H1 (cell line): ENCODE results near the gene MPDZ.

Experiments used
- BACH1 ChIP-seq: IDR thresholded peaks from 2 replicates; pipeline ENCODE4 v1.6.1; 2012; ENCODE audit warnings: low read length, improper control_type of control experiment
- POLR2AphosphoS5 ChIP-seq: IDR thresholded peaks from 2 replicates; pipeline ENCODE4 v1.6.1; 2011; ENCODE audit warnings: low read depth, low read length
- RAD21 ChIP-seq, 2 experiments: IDR thresholded peaks in 1 of 2; conservative IDR thresholded peaks in 1 of 2; 2 replicates each; pipeline ENCODE4 v1.6.1; 2011; ENCODE audit warnings: low read depth in 2 of 2, low read length in 2 of 2, improper control_type of control experiment in 1 of 2, inconsistent platforms in 1 of 2, mild to moderate bottlenecking in 1 of 2, moderate library complexity in 1 of 2
- RNF2 ChIP-seq: fragments of 200-900, 300-1000 bp; sonication (generic); IDR thresholded peaks from 2 replicates; pipeline ENCODE4 v1.7.1; 2016; ENCODE audit warnings: borderline replicate concordance, low read depth, mild to moderate bottlenecking, antibody characterized with exemption, low read length; ENCODE audit not compliant: poor library complexity, severe bottlenecking; ENCODE audit errors: missing control alignments
- SIRT6 ChIP-seq: IDR thresholded peaks from one replicate; pipeline ENCODE4 v1.7.1; 2012; ENCODE audit warnings: low read length, inconsistent platforms
- TAF1 ChIP-seq: IDR thresholded peaks from 2 replicates; pipeline ENCODE4 v1.6.1; 2011; ENCODE audit warnings: mild to moderate bottlenecking, low read depth, low read length
- TAF7 ChIP-seq: optimal IDR thresholded peaks from 2 replicates; pipeline ENCODE3; 2011; ENCODE audit warnings: low read depth, mild to moderate bottlenecking, inconsistent platforms, low read length, moderate library complexity, borderline replicate concordance
- TCF12 ChIP-seq: IDR thresholded peaks from 2 replicates; pipeline ENCODE4 v1.6.1; 2011; ENCODE audit warnings: low read depth, mild to moderate bottlenecking, low read length
- TF ChIP-seq, protein P1 (sequence below), 3 experiments: IDR thresholded peaks; 1 replicate in 2 of 3; 2 replicates in 1 of 3; pipeline versions ENCODE4 v1.5.1 to v1.6.1; 2011; ENCODE audit warnings: low read length in 3 of 3, mild to moderate bottlenecking in 3 of 3, inconsistent platforms in 2 of 3, low read depth in 1 of 3, moderate library complexity in 1 of 3; ENCODE audit not compliant: insufficient read depth in 1 of 3; ENCODE audit errors: control extremely low read depth in 1 of 3
- TF ChIP-seq, protein P2 (sequence below): IDR thresholded peaks from 2 replicates; pipeline ENCODE4 v1.6.1; 2012; ENCODE audit warnings: inconsistent platforms

DNA sequence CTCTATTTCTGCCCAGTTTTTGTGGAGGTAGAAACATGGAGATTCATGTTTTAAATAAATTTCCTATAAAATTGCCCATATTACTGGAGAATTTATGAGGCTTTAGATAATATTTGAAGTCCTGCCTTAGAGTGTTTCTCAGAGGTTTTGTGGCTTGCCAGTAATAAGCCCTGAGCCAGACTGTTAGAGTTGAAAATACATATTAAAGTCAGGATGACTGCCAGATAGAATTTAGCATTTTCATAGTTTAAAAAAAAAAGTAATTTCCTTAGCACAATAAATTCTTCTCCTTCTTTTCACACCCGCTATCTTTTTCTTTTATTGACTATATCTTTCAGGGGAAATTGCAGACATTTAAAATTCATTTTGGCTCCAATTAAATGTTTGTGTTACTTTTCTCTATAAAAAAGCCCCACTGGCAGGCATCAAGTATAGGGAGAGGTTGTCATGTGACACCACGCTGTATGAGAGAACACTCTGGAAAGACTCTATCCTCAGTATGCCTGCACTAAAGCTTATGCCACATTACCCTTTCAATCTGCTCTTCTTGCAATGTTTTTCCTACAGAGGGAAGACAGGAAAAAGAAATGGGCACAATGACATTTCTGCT lies 135.2 kb downstream of the MPDZ start:
- TF ChIP-seq TAF1: no peak
- TF ChIP-seq, protein P1, sequence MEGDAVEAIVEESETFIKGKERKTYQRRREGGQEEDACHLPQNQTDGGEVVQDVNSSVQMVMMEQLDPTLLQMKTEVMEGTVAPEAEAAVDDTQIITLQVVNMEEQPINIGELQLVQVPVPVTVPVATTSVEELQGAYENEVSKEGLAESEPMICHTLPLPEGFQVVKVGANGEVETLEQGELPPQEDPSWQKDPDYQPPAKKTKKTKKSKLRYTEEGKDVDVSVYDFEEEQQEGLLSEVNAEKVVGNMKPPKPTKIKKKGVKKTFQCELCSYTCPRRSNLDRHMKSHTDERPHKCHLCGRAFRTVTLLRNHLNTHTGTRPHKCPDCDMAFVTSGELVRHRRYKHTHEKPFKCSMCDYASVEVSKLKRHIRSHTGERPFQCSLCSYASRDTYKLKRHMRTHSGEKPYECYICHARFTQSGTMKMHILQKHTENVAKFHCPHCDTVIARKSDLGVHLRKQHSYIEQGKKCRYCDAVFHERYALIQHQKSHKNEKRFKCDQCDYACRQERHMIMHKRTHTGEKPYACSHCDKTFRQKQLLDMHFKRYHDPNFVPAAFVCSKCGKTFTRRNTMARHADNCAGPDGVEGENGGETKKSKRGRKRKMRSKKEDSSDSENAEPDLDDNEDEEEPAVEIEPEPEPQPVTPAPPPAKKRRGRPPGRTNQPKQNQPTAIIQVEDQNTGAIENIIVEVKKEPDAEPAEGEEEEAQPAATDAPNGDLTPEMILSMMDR (IDR thresholded peaks at IDR 0.05; ENCODE audit: control extremely low read depth in 1 of 3, insufficient read depth in 1 of 3, low read depth in 1 of 3, low read length in 3 of 3): no peak
- TF ChIP-seq RNF2: no peak
- TF ChIP-seq POLR2AphosphoS5: no peak
- no peak for TF ChIP-seq TCF12
- no peak for TF ChIP-seq BACH1
- TF ChIP-seq, protein P2, sequence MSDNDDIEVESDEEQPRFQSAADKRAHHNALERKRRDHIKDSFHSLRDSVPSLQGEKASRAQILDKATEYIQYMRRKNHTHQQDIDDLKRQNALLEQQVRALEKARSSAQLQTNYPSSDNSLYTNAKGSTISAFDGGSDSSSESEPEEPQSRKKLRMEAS: no peak
- TF ChIP-seq SIRT6: no peak
- TF ChIP-seq RAD21 (IDR thresholded peaks at IDR 0.05 in 1 of 2, conservative IDR thresholded peaks at IDR 0.05 in 1 of 2; ENCODE audit: low read depth in 2 of 2, low read length in 2 of 2): no peak
- no peak for TF ChIP-seq TAF7
